H9 (cell line): ENCODE measurements around the gene ADA. TPM values are rescaled to one million over a fixed set of nuclear protein-coding genes. Genes with fewer than 3 reads are reported as not detected.

Experiments used
- DNase-seq: peaks from one replicate; pipeline ENCODE4 v3.0.0-alpha.2; 2017
- H2AFZ ChIP-seq: one replicate; pipeline ENCODE4 v1.6.1; 2013; ENCODE audit warnings: mild to moderate bottlenecking, low read length, control low read depth, moderate library complexity
- H2AK5ac ChIP-seq: 2 replicates; pipeline ENCODE4 v1.6.1; 2013; ENCODE audit warnings: low read length, control low read depth, mixed read lengths; ENCODE audit not compliant: insufficient read length
- H2BK120ac ChIP-seq: one replicate; pipeline ENCODE4 v1.6.1; 2013; ENCODE audit warnings: low read depth, mild to moderate bottlenecking, low read length, control low read depth, inconsistent platforms; ENCODE audit not compliant: poor library complexity, severe bottlenecking
- H2BK12ac ChIP-seq: 2 replicates; pipeline ENCODE4 v1.6.1; 2013; ENCODE audit warnings: low read length, control low read depth, mixed read lengths, low read depth; ENCODE audit not compliant: insufficient read length
- H2BK15ac ChIP-seq: 2 replicates; pipeline ENCODE4 v1.6.1; 2013; ENCODE audit warnings: low read depth, low read length, control low read depth
- H2BK20ac ChIP-seq: one replicate; pipeline ENCODE4 v1.6.1; 2013; ENCODE audit warnings: low read depth, mild to moderate bottlenecking, low read length, control low read depth, inconsistent platforms; ENCODE audit not compliant: poor library complexity, severe bottlenecking
- H2BK5ac ChIP-seq: 2 replicates; pipeline ENCODE4 v1.6.1; 2013; ENCODE audit warnings: low read length, control low read depth, mixed read lengths; ENCODE audit not compliant: insufficient read length
- H3K14ac ChIP-seq: 2 replicates; pipeline ENCODE4 v1.6.1; 2013; ENCODE audit warnings: low read length, control low read depth; ENCODE audit not compliant: insufficient read depth
- H3K18ac ChIP-seq: 2 replicates; pipeline ENCODE4 v1.6.1; 2013; ENCODE audit warnings: low read depth, mild to moderate bottlenecking, mixed read lengths, low read length, control low read depth; ENCODE audit not compliant: insufficient read length
- H3K23ac ChIP-seq: 2 replicates; pipeline ENCODE4 v1.6.1; 2013; ENCODE audit warnings: low read length, control low read depth, mixed read lengths, low read depth; ENCODE audit not compliant: insufficient read length
- H3K23me2 ChIP-seq: 2 replicates; pipeline ENCODE4 v1.6.1; 2013; ENCODE audit warnings: low read depth, mild to moderate bottlenecking, mixed read lengths, low read length, control low read depth; ENCODE audit not compliant: insufficient read length, poor library complexity, severe bottlenecking
- H3K27ac ChIP-seq: 2 replicates; pipeline ENCODE4 v1.5.1; 2013; ENCODE audit warnings: low read length, control low read depth, mixed read lengths, low read depth; ENCODE audit not compliant: insufficient read length
- H3K27me3 ChIP-seq: 2 replicates; pipeline ENCODE4 v1.6.1; 2013; ENCODE audit warnings: low read length, control low read depth, inconsistent platforms; ENCODE audit not compliant: insufficient read depth
- H3K4ac ChIP-seq: 2 replicates; pipeline ENCODE4 v1.6.1; 2013; ENCODE audit warnings: low read depth, mild to moderate bottlenecking, control low read depth, inconsistent platforms, low read length, moderate library complexity
- H3K4me1 ChIP-seq: 2 replicates; pipeline ENCODE4 v1.6.1; 2013; ENCODE audit warnings: low read length, control low read depth, inconsistent platforms; ENCODE audit not compliant: insufficient read depth
- H3K4me2 ChIP-seq: 2 replicates; pipeline ENCODE4 v1.6.1; 2013; ENCODE audit warnings: low read length, control low read depth, mixed read lengths; ENCODE audit not compliant: insufficient read length, insufficient read depth
- H3K56ac ChIP-seq: 2 replicates; pipeline ENCODE4 v1.6.1; 2013; ENCODE audit warnings: low read depth, mild to moderate bottlenecking, mixed read lengths, low read length, control low read depth; ENCODE audit not compliant: insufficient read length
- H3K79me1 ChIP-seq: 2 replicates; pipeline ENCODE4 v1.6.1; 2013; ENCODE audit warnings: low read depth, mild to moderate bottlenecking, moderate library complexity, low read length, control low read depth, inconsistent platforms; ENCODE audit not compliant: insufficient read depth, poor library complexity, severe bottlenecking
- H3K79me2 ChIP-seq: 2 replicates; pipeline ENCODE4 v1.6.1; 2013; ENCODE audit warnings: low read length, control low read depth, inconsistent platforms; ENCODE audit not compliant: insufficient read depth
- H3K9ac ChIP-seq: 2 replicates; pipeline ENCODE4 v1.6.1; 2013; ENCODE audit warnings: low read length, control low read depth, mixed read lengths; ENCODE audit not compliant: insufficient read length; ENCODE audit errors: extremely low read depth
- H3K9me3 ChIP-seq: one replicate; pipeline ENCODE4 v1.6.1; 2013; ENCODE audit warnings: low read depth, low read length, inconsistent platforms; ENCODE audit not compliant: control insufficient read depth
- H3T11ph ChIP-seq: one replicate; pipeline ENCODE4 v1.6.1; 2013; ENCODE audit warnings: mild to moderate bottlenecking, low read length, control low read depth, inconsistent platforms
- H4K20me1 ChIP-seq: one replicate; pipeline ENCODE4 v1.6.1; 2013; ENCODE audit not compliant: control insufficient read depth, insufficient read length, insufficient read depth
- H4K5ac ChIP-seq: 2 replicates; pipeline ENCODE4 v1.6.1; 2013; ENCODE audit warnings: low read depth, mild to moderate bottlenecking, mixed read lengths, low read length, control low read depth; ENCODE audit not compliant: insufficient read length
- H4K8ac ChIP-seq: replicated peaks from 2 replicates; pipeline ENCODE4 v1.6.1; 2013; ENCODE audit warnings: low read length, control low read depth, mixed read lengths, low read depth; ENCODE audit not compliant: insufficient read length
- H4K91ac ChIP-seq: 2 replicates; pipeline ENCODE4 v1.6.1; 2013; ENCODE audit warnings: low read depth, mild to moderate bottlenecking, moderate library complexity, mixed read lengths, low read length, control low read depth; ENCODE audit not compliant: insufficient read length
- H3K27ac Mint-ChIP-seq, 3 experiments: 2 replicates in 2 of 3; 3 replicates in 1 of 3; pipeline ENCODE4 v1.8.0; 2020 to 2021; ENCODE audit warnings: mixed read lengths in 3 of 3, mild to moderate bottlenecking in 1 of 3, moderate library complexity in 1 of 3
- H3K27me3 Mint-ChIP-seq: 2 replicates; pipeline ENCODE4 v1.8.0; 2021; ENCODE audit warnings: low read depth, mild to moderate bottlenecking, moderate library complexity, mixed read lengths
- H3K36me3 Mint-ChIP-seq, 3 experiments: 2 replicates in 2 of 3; 3 replicates in 1 of 3; pipeline ENCODE4 v1.8.0; 2020 to 2021; ENCODE audit warnings: low read depth in 3 of 3, mixed read lengths in 3 of 3; ENCODE audit not compliant: insufficient read depth in 1 of 3
- H3K4me1 Mint-ChIP-seq, 2 experiments: 2 replicates each; pipeline ENCODE4 v1.8.0; 2020; ENCODE audit warnings: mixed read lengths in 2 of 2
- H3K4me3 Mint-ChIP-seq, 2 experiments: 2 replicates in 1 of 2; 3 replicates in 1 of 2; pipeline ENCODE4 v1.8.0; 2020 to 2021; ENCODE audit warnings: mild to moderate bottlenecking in 2 of 2, mixed read lengths in 2 of 2, moderate library complexity in 1 of 2
- H3K9me3 Mint-ChIP-seq, 2 experiments: 2 replicates in 1 of 2; 3 replicates in 1 of 2; pipeline ENCODE4 v1.8.0; 2020; ENCODE audit warnings: mild to moderate bottlenecking in 2 of 2, mixed read lengths in 2 of 2, moderate library complexity in 1 of 2
- WGBS: extraction: QIAGEN DNeasy Blood & Tissue Kit; methylation state at CpG from one replicate; pipeline ENCODE4 v1.1.7; 2013; ENCODE audit warnings: missing lambda C conversion rate, low lambda C conversion rate, mixed read lengths; ENCODE audit not compliant: insufficient read length; ENCODE audit errors: extremely low coverage; 5-methylcytosine and 5-hydroxymethylcytosine counted together
- total RNA-seq: library from RNA; stranded (reverse); gene quantifications from 2 replicates; pipeline ENCODE4 v1.2.1, GENCODE V29; 2021
- TF ChIP-seq, protein P1 (sequence below): fragments of 200-600 bp; sonication (generic); conservative IDR thresholded peaks from 3 replicates; pipeline ENCODE4 v1.8.0; 2021; ENCODE audit warnings: antibody characterized with exemption, mild to moderate bottlenecking

The ADA gene
- total RNA-seq, 1 experiment from 2014 or later, result 22.0 TPM

DNA sequence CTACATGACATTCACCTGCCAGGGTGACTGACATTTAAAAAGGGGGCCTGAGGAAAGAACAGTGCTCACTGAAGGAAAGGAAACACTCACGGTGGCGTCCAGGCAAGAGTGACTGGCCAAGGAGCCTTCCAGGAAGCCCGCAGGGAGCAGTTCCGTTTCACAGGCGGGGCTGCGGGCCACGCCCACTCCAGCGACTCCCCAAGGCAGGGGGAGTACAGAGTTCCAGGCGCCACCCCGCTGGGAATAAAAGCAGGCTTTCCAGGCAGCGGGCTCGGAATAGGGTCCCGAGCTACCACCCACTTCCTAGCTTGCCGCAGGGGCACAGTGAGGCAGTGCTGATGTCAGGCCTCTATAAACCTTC is 34.9 kb downstream of the ADA start:
- H2BK12ac ChIP-seq, result no peak overlapping the region
- no peak overlapping the region for H2BK5ac ChIP-seq
- peaks cover 26 to 54% (median 42%) of the 10 kb centered on the region in 3 experiments for H3K36me3 Mint-ChIP-seq
- no peaks in the 10 kb centered on the region for H3K23me2 ChIP-seq
- H3K27ac ChIP-seq, result no peak overlapping the region
- no peaks in the 10 kb centered on the region for H3K79me2 ChIP-seq
- peak; percentile 65 for DNase-seq
- H2AFZ ChIP-seq, result no peak overlapping the region
- peaks cover 39 to 42% of the 10 kb centered on the region in 2 experiments for H3K4me1 Mint-ChIP-seq
- H3K79me1 ChIP-seq, result no peaks in the 10 kb centered on the region
- no peak overlapping the region for H3K14ac ChIP-seq
- no peak overlapping the region for H3T11ph ChIP-seq
- no peak overlapping the region for H3K18ac ChIP-seq
- H2BK20ac ChIP-seq, result no peak overlapping the region
- no peak overlapping the region for H4K91ac ChIP-seq
- no peak overlapping the region for H3K4me2 ChIP-seq
- H2BK120ac ChIP-seq, result no peak overlapping the region
- peaks cover 6% of the 10 kb centered on the region; the same call in 1 of the 2 replicates for H3K27me3 ChIP-seq
- no peak overlapping the region for H4K8ac ChIP-seq
- no peak overlapping the region for H3K9ac ChIP-seq
- no peak overlapping the region for H2AK5ac ChIP-seq
- H3K4me3 Mint-ChIP-seq, result peak overlapping the region in 1 of 2 experiments; percentile 47; a peak in 1 of 5 replicates
- no peaks in the 10 kb centered on the region for H4K20me1 ChIP-seq
- no peaks in the 10 kb centered on the region for H3K9me3 ChIP-seq
- TF ChIP-seq, protein P1, sequence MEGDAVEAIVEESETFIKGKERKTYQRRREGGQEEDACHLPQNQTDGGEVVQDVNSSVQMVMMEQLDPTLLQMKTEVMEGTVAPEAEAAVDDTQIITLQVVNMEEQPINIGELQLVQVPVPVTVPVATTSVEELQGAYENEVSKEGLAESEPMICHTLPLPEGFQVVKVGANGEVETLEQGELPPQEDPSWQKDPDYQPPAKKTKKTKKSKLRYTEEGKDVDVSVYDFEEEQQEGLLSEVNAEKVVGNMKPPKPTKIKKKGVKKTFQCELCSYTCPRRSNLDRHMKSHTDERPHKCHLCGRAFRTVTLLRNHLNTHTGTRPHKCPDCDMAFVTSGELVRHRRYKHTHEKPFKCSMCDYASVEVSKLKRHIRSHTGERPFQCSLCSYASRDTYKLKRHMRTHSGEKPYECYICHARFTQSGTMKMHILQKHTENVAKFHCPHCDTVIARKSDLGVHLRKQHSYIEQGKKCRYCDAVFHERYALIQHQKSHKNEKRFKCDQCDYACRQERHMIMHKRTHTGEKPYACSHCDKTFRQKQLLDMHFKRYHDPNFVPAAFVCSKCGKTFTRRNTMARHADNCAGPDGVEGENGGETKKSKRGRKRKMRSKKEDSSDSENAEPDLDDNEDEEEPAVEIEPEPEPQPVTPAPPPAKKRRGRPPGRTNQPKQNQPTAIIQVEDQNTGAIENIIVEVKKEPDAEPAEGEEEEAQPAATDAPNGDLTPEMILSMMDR, result no peak
- no peaks in the 10 kb centered on the region; the same call in 1 of the 2 replicates for H3K4me1 ChIP-seq
- H3K27me3 Mint-ChIP-seq, result peaks cover 66% of the 10 kb centered on the region
- no peak overlapping the region for H3K56ac ChIP-seq
- WGBS, result no CpG with 5 or more reads among the region's 14 CpGs
- H3K9me3 Mint-ChIP-seq, result no peaks in the 10 kb centered on the region; a peak in 2 of 5 replicates
- no peak overlapping the region for H2BK15ac ChIP-seq
- no peak overlapping the region for H3K27ac Mint-ChIP-seq
- H3K4ac ChIP-seq, result no peak overlapping the region
- H3K23ac ChIP-seq, result no peak overlapping the region
- no peak overlapping the region for H4K5ac ChIP-seq
